Measurements from ENCODE around the gene GGN.

DNA sequence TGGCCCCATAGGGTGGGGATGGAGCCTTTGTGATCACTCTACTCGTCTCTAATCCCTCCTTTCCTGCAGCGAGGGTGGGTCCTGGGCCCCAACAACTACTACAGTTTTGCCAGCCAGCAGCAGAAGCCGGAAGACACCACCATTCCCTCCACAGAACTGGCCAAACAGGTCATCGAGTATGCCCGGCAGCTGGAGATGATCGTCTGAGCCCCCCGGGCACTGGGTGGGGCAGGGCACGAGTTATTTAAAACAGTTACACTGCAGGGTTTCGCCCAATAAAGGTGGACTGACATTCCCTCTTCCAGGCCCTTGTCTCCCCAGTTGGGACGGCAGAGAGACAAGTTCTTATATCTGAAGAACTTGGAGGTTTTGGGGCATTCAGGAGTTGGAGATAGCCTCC is 4.7 kb downstream of the GGN start:
- no peak for TF ChIP-seq EP300 (IDR thresholded peaks at IDR 0.05)
- TF ChIP-seq, protein P1, sequence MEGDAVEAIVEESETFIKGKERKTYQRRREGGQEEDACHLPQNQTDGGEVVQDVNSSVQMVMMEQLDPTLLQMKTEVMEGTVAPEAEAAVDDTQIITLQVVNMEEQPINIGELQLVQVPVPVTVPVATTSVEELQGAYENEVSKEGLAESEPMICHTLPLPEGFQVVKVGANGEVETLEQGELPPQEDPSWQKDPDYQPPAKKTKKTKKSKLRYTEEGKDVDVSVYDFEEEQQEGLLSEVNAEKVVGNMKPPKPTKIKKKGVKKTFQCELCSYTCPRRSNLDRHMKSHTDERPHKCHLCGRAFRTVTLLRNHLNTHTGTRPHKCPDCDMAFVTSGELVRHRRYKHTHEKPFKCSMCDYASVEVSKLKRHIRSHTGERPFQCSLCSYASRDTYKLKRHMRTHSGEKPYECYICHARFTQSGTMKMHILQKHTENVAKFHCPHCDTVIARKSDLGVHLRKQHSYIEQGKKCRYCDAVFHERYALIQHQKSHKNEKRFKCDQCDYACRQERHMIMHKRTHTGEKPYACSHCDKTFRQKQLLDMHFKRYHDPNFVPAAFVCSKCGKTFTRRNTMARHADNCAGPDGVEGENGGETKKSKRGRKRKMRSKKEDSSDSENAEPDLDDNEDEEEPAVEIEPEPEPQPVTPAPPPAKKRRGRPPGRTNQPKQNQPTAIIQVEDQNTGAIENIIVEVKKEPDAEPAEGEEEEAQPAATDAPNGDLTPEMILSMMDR (IDR thresholded peaks at IDR 0.05), result no peak

All from tibial nerve (tissue), 4 donors.